Brain microvascular endothelial cell (primary cell): Measurements from ENCODE around the gene TMEM273.

Experiments used
- DNase-seq: peaks from one replicate; pipeline ENCODE4 v3.0.0-alpha.2; 2020
- H3K27ac ChIP-seq: fragments of 250-450 bp; sonication (Bioruptor Pico); 2 replicates; pipeline ENCODE4 v1.5.1; 2020; ENCODE audit warnings: mild to moderate bottlenecking, moderate library complexity
- H3K27me3 ChIP-seq: fragments of 250-450 bp; sonication (Bioruptor Pico); replicated peaks from 2 replicates; pipeline ENCODE4 v1.5.1; 2020; ENCODE audit warnings: mild to moderate bottlenecking
- H3K36me3 ChIP-seq: fragments of 250-450 bp; sonication (Bioruptor Pico); replicated peaks from 2 replicates; pipeline ENCODE4 v1.5.1; 2020; ENCODE audit warnings: mild to moderate bottlenecking
- H3K4me3 ChIP-seq: 2 replicates; pipeline ENCODE4 v1.5.1; 2011; ENCODE audit warnings: low read depth, mild to moderate bottlenecking, control low read depth, low read length, moderate library complexity
- CTCF ChIP-seq: IDR thresholded peaks from 2 replicates; pipeline ENCODE4 v1.5.1; 2011; ENCODE audit warnings: low read depth, mild to moderate bottlenecking, moderate library complexity, low read length, control low read depth, inconsistent platforms; ENCODE audit errors: missing control alignments
- in situ Hi-C: cut with HindIII; loops from 2 replicates; pipeline ENCODE4 v1.10.0; 2017; ENCODE audit warnings: low sequenced_read_pairs, low pct_ligation_motif_present

The TMEM273 gene

DNA sequence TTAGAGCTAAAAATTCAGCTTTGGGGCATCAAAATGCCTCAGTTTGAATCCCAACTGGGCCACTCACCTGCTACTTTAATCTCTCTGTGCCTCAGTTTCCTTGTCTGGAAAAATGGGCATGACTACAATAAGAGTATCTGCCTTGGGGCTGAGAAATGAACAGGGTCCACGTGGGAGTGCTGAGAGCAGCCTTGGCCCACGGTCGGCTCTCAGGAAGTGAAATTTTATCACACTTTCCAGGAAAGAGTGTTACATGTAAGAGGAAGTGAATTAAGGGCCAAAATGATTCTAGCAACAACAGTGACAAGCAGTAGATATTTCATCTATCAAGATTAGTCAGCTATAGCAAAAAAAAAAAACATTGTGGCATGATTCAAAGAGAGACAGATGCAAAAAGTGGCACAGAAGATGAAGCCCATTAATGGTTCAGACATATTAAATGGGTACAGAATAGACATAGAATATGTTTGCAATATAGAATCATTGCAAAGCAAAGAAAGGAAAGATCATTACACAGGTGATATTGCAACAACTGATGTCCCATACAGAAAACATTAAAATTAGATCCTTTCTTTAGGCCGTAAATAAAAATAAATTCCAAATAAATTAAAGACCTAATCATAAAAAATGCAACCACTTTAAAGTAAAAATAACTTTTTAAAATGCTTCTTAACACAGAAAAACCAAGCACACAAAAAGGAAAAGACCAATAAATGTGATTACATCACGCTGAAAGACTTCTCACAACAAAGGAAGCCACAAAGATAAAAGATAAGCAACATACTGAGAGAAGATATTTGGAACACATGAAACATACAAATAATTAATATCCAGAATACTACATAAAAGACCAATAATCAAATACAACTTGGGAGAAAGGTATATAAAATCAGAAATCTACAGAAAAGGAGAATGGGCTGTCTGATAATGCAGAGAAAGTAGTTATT lies 4.3 kb downstream of the TMEM273 start:
- TF ChIP-seq CTCF, result no peak
- Histone ChIP-seq H3K36me3 (no peaks in the 10 kb centered on the region), H3K4me3 (no peak overlapping the region), H3K27me3 (no peaks in the 10 kb centered on the region), H3K27ac (no peak overlapping the region)
- in situ Hi-C loops, result no loop called here
- no peak for DNase-seq

- no peak for DNase-seq
- H3K27ac ChIP-seq, result no peak overlapping the region
- in situ Hi-C loops, result no loop called here
- no peaks in the 10 kb centered on the region for H3K36me3 ChIP-seq
- H3K4me3 ChIP-seq, result no peak overlapping the region
- H3K27me3 ChIP-seq, result no peaks in the 10 kb centered on the region
- TF ChIP-seq CTCF, result no peak
Measured at GRCh38 chr10:49182776-49183175, 5.4 kb downstream of the TMEM273 start.

- in situ Hi-C loops, result no loop called here
- H3K27ac ChIP-seq, result no peak overlapping the region
- H3K36me3 ChIP-seq, result no peaks in the 10 kb centered on the region
- no peak overlapping the region for H3K4me3 ChIP-seq
- no peaks in the 10 kb centered on the region for H3K27me3 ChIP-seq
- no peak for TF ChIP-seq CTCF
- DNase-seq, result no peak
Measured at GRCh38 chr10:49180444-49180860, 7.7 kb downstream of the TMEM273 start.

DNA sequence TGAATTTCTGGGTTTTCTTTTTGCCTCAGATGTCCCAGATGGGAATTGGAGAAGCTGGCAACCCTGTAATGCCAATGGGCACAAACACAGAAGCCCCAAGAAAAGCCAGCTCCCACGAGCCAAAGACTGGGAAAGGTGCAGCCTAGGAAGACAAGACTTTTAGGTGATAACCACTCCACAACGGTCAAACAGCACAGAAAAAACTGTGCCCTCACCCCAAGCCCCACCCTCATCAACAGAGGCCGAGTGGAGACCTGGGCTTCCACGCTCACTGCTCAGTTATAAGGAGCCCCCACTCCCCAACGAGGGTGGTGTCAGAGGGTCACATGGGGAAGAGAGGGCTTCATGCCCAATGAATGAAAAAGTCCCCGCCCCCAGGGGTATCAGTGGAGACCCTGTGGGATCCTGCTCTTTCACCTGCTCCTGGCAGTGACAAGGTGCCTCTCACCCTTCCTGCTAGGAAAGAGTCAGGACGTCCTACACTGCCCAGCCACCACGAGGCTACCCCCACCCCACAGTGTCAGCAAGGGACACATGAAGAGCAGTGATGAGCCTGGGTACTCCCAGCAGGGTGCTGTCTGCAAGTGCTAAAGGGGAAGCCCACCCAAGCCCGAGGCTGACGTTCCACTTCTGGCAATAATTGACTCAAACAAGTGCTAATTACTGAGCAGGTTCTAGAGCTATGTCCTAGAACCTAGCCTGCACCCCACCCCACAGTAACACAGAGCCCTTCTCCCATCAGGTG lies 8.3 kb downstream of the TMEM273 start:
- no peak for TF ChIP-seq CTCF
- DNase-seq, result no peak
- H3K4me3 ChIP-seq, result no peak overlapping the region
- H3K27me3 ChIP-seq, result no peaks in the 10 kb centered on the region
- no peak overlapping the region for H3K27ac ChIP-seq
- no peaks in the 10 kb centered on the region for H3K36me3 ChIP-seq
- in situ Hi-C loops, result no loop called here

- in situ Hi-C loops, result no loop called here
- Histone ChIP-seq H3K36me3 (no peaks in the 10 kb centered on the region), H3K4me3 (no peak overlapping the region), H3K27ac (no peak overlapping the region), H3K27me3 (no peaks in the 10 kb centered on the region)
- DNase-seq, result no peak
- TF ChIP-seq CTCF, result no peak
Measured at GRCh38 chr10:49178489-49179471, 9.4 kb downstream of the TMEM273 start.
